GM12865 (cell line): ENCODE measurements around the gene ZIC1.

Source experiments
- DNase-seq: peaks from one replicate; pipeline ENCODE4 v3.0.0; 2010; ENCODE audit warnings: low read depth
- H3K4me3 ChIP-seq: 2 replicates; pipeline ENCODE4 v1.5.1; 2011; ENCODE audit warnings: mild to moderate bottlenecking, low read depth, low read length, control low read depth
- TF ChIP-seq, protein P1 (sequence below): IDR thresholded peaks from 2 replicates; pipeline ENCODE4 v1.5.1; 2011; ENCODE audit warnings: low read length, control low read depth, low read depth, inconsistent platforms; ENCODE audit not compliant: insufficient read depth; ENCODE audit errors: missing control alignments

The ZIC1 gene

DNA sequence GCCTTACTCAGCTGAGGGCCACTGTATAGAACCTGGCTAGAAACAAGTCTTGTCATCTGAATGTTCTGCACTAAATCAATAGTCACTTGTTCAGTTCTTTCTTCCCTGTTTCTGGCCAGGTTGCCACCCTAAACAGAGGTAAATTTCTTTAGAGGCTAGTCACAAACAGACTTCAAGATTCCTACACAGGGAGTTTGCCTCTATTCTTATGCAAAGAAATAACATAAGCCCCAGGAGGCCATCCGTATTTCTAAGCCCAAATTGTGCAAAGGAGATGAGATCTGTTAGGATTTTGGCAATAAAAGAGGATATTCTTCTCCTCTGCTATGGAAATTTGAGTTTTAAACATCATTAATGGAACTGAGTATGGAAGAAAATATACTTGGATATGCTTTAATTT is 7.7 kb upstream of the ZIC1 start:
- no peak overlapping the region for H3K4me3 ChIP-seq
- DNase-seq, result no peak
- TF ChIP-seq, protein P1, sequence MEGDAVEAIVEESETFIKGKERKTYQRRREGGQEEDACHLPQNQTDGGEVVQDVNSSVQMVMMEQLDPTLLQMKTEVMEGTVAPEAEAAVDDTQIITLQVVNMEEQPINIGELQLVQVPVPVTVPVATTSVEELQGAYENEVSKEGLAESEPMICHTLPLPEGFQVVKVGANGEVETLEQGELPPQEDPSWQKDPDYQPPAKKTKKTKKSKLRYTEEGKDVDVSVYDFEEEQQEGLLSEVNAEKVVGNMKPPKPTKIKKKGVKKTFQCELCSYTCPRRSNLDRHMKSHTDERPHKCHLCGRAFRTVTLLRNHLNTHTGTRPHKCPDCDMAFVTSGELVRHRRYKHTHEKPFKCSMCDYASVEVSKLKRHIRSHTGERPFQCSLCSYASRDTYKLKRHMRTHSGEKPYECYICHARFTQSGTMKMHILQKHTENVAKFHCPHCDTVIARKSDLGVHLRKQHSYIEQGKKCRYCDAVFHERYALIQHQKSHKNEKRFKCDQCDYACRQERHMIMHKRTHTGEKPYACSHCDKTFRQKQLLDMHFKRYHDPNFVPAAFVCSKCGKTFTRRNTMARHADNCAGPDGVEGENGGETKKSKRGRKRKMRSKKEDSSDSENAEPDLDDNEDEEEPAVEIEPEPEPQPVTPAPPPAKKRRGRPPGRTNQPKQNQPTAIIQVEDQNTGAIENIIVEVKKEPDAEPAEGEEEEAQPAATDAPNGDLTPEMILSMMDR, result no peak

- DNase-seq, result no peak
- TF ChIP-seq, protein P1, result no peak
- H3K4me3 ChIP-seq, result no peak overlapping the region
Measured at GRCh38 chr3:147402159-147402558, 7.0 kb upstream of the ZIC1 start.

DNA sequence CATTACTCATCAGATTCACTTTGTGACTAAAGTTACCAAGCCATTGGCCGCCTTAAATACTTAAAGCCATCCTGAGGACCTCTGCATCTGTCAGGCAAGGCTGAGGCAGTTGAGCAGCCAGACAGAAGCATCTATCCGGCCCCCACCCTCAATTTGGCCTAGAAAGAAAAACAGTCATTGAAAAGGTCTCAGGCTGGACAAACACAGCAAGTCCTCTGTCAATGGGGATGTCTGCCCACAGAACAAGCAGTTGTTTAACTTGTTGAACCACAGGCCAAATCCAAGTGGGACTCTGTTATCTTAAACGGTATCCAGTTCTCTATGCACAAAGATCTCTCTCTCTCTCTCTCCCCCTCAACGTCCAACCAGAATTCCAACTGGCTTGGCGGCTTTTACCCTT is 5.7 kb upstream of the ZIC1 start:
- TF ChIP-seq, protein P1, result no peak
- H3K4me3 ChIP-seq, result no peak overlapping the region
- DNase-seq, result no peak

DNA sequence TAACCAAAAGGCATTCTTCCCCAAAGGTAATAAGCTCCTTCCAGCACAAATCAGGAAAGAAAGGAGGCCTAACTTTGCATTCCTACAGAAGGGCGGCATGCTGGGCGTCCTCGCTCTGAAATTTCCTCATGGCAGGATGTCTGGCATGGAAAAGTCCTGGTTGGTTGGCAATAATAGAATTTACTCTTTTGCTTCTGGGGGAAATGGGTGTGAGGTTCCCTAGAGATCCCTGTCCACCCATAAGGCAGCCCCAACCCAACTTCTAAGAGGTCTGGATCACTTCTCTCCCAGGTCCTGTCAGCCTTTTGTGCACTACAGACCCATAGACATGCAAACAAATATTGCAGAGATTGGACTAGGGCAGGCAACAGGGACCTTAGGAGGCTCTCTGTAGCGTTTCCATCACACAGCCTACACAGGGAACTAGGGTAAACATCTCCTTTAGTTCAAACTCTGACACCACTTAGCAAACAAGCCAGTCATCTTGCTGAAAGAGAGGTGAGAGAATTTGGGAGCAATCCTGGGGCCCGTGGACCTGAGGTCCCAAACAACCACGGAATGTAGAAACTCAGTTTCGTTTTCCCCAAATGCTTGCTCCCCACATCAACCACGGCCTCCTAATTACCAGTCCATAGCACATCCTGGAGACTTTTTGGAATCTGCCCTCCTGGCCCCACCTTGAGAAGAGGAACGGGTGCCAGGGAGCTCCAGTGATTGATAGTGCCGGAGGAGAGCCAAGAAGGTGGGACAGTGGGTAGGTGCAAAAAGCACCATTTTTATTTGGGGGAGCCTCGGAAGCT is 5.0 kb upstream of the ZIC1 start:
- no peak for DNase-seq
- TF ChIP-seq, protein P1, result no peak
- no peak overlapping the region for H3K4me3 ChIP-seq

DNA sequence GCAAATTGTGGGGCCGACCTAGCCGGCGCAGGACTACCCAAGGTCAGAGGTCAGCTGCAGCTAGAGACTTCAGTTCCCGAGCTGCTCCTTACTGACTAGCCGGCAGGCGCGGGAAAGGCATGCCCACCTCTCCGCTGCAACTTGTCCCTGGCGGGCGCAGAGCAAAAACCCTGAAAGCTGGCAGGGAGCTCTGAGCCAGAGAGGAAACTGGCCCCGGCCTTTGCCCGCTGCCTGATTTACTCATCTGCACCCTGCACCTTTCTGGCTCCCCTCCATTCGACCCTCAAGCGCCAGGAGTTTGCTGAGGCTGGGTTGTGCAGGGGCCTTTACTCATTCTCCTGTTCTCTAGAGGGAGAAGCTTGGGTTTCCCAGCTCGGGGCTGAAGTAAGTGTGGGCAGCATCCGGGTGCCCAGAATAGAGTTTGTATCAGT is 4.3 kb upstream of the ZIC1 start:
- no peak for DNase-seq
- TF ChIP-seq, protein P1, result no peak
- no peak overlapping the region for H3K4me3 ChIP-seq

DNA sequence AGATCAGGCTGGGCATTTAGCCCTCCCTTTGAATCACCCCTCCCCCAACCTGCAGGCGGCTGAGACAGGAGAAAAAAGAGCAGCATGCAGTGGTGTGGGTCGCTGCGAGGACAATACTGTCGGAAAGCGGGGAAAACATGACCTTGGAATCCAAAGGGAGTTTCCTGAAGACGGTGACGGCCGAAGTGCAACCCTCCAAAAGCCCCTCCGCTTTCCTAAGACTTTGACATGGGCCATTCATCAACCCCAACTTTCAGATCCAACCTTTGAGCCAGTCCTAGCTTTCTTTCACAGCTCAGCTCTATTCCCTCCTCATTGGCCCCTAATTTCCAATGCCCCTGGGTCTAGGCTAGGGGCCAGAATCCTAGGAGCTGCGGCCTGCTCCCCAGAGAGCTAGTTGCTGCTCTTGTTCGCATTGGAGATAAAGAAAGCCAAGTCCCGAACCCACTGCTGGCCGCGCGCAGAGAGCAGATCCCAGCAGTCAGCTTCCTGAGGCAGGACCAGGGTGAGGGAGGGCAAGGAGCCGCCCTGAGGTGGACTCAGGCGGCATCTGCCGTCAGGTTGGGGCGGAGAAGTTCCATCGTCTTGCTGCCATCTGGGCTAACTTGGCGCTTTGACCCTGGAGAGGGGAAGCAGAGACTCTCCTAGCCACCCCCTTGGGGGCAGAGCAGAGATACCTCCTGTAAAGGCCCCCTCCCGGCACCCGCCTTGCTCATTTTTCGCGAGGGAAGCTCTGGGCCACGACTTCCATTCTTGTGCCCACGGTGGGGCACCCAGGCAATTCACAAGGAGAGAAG is 3.7 kb upstream of the ZIC1 start:
- no peak for DNase-seq
- no peak overlapping the region for H3K4me3 ChIP-seq
- TF ChIP-seq, protein P1, result no peak
